Lower leg skin (tissue), 4 donors: ENCODE results near the gene CYP27B1. TPM values are rescaled to one million over a fixed set of nuclear protein-coding genes. Genes with fewer than 3 reads are reported as not detected.
"Not testable (repeated sequence)": the region's sequence is repeated elsewhere in the genome, so short reads cannot be mapped to it uniquely, and the experiment has no call there.

Experiments used
- DNase-seq, 2 donors: peaks; one replicate each; pipeline ENCODE4 v3.0.0-alpha.2; 2019; ENCODE audit warnings: low spot score in 2 of 2
- H3K4me3 ChIP-seq: fragments of 200-600 bp; sonication (generic); 2 replicates; pipeline ENCODE4 v1.5.1; 2017; ENCODE audit warnings: mild to moderate bottlenecking, low read depth; ENCODE audit not compliant: poor library complexity, severe bottlenecking
- POLR2A ChIP-seq, 2 donors: fragments of 450-650 bp; IDR thresholded peaks; one replicate each; pipeline ENCODE4 v1.6.1; 2016 to 2017; ENCODE audit warnings: antibody characterized with exemption in 2 of 2, mild to moderate bottlenecking in 1 of 2, moderate library complexity in 1 of 2
- WGBS, 2 donors: methylation state at CpG; one replicate each; pipeline ENCODE4 v1.1.5; 2018; 5-methylcytosine and 5-hydroxymethylcytosine counted together
- intact Hi-C: fragments of 100-400 bp; cut with DNase I; formaldehyde crosslinking; loops from one replicate; pipeline ENCODE4 v1.15.0; 2023; ENCODE audit warnings: low total_unique reads
- total RNA-seq, 4 donors: library from RNA; depleted of rRNA; stranded (reverse); fragments of >200 nt; gene quantifications; one replicate each; pipeline ENCODE4 v1.1.0, GENCODE V29; 2016
- TF ChIP-seq, protein P1 (sequence below), 3 donors: fragments of 450-650 bp; IDR thresholded peaks; one replicate each; pipeline ENCODE4 v1.5.1; 2016; ENCODE audit warnings: antibody characterized with exemption in 3 of 3, mild to moderate bottlenecking in 3 of 3, moderate library complexity in 2 of 3

Gene CYP27B1
- total RNA-seq, 4 donors from 2014 or later: 0.72 to 6.4 (median 1.7) TPM

DNA sequence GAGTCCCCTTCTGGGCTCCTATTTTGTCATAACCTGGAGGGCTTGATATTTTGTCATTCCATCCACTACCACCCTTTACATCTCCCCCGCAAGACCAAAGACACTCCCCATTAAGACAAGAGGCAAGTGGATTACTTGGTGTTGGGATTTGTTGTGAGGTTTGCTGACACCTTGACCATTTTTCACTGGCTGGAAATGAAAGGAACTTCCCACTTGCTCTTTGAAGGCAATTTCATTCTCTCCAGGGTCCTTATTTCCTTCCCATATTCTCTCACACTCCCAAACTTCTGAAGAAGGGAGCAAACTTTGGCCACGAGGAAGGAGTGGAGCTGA, 43.3 kb downstream of the CYP27B1 start:
- intact Hi-C loops: no loop called here
- H3K4me3 ChIP-seq: no peak overlapping the region
- 58 to 72% methylated on average over 2 of the region's 2 CpGs for whole genome bisulfite sequencing, 2 donors
- TF ChIP-seq POLR2A (IDR thresholded peaks at IDR 0.05): no peak
- TF ChIP-seq, protein P1, sequence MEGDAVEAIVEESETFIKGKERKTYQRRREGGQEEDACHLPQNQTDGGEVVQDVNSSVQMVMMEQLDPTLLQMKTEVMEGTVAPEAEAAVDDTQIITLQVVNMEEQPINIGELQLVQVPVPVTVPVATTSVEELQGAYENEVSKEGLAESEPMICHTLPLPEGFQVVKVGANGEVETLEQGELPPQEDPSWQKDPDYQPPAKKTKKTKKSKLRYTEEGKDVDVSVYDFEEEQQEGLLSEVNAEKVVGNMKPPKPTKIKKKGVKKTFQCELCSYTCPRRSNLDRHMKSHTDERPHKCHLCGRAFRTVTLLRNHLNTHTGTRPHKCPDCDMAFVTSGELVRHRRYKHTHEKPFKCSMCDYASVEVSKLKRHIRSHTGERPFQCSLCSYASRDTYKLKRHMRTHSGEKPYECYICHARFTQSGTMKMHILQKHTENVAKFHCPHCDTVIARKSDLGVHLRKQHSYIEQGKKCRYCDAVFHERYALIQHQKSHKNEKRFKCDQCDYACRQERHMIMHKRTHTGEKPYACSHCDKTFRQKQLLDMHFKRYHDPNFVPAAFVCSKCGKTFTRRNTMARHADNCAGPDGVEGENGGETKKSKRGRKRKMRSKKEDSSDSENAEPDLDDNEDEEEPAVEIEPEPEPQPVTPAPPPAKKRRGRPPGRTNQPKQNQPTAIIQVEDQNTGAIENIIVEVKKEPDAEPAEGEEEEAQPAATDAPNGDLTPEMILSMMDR (IDR thresholded peaks at IDR 0.05): no peak
- DNase-seq: no peak

DNA sequence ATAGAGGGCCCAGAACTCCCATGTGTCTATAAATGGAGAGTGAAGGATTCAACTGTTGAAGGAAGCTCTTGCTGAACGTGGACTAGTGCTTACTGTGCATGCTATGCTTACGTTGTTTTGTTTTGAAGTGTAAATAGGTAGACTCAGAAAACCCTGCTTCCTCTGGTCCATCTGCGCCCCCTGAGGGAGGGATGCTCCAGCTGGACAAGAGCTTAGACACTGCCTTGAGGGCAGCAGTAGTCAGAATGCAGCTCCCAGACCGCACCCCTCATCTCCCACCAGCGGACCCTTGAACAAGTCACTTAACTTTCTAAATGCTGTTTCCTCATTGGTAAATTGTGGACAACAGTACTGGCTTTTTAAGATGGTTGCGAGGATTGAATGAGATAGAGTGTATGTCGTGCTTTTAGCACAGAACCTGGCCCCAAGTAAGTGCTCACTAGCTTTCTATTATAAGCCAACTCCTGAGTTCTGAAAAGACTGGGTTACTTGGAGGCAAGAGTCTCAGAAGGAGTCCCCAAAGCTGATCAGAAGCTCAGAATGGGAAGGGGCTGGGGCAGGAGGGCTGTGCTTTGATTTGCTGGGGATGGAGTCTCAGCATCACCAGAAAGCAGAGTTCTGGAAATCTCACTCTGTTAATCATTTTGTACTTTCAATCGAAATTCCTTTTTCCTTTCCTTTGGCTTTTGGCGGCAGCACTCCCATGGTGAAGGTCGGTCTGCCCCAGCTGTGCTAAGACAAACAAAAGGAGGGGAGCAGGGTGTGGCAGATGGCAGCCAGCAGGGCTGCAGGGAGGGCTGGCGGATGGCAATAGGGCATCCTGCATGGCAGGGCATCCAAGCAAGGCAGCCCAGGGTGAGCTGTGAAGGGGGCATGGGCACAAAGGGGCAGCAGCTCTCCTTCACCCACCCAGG, 43.9 kb downstream of the CYP27B1 start:
- H3K4me3 ChIP-seq: no peak overlapping the region
- peak in 1 of 2 donors; percentile 68 for DNase-seq
- 60 to 61% methylated on average over 11 of the region's 11 CpGs for WGBS, 2 donors
- TF ChIP-seq, protein P1 (IDR thresholded peaks at IDR 0.05): no peak
- TF ChIP-seq POLR2A (IDR thresholded peaks at IDR 0.05): no peak
- intact Hi-C loops: no loop called here

DNA sequence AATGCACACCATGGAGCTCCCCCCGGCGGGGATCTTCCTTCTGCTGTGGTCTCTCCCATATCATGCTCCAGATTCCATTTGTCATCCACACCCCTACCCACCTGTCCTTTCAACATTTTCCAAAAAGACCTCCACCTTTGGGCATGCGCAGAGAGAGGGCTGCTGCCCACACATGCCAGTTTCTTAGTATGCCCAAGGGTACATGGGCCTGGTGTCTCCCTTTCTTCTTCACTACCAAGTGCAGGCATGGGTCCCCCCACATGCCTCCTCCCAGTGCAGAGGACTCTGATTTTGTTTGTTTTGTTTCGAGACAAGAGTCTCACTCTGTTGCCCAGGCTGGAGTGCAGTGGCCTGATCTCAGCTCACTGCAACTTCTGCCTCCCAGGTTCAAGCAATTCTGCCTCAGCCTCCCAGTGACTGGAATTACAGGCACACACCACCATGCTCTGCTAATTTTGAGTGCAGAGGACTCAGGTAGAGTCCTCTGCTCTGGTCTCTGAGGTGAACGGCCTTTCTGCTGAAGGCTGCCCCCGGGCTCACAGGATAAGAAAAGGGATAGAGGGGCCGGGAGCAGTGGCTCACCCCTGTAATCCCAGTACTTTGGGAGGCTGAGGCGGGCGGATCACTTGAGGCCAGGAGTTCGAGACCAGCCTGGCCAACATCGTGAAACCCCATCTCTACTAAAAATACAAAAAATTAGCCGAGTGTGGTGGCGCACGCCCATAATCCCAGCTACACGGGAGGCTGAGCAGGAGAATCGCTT, 44.9 kb downstream of the CYP27B1 start:
- WGBS, 2 donors: 93 to 96% methylated on average over 16 of the region's 16 CpGs
- DNase-seq: peak in 1 of 2 donors; percentile 75
- intact Hi-C loops, H3K4me3 ChIP-seq: not testable (repeated sequence)

DNA sequence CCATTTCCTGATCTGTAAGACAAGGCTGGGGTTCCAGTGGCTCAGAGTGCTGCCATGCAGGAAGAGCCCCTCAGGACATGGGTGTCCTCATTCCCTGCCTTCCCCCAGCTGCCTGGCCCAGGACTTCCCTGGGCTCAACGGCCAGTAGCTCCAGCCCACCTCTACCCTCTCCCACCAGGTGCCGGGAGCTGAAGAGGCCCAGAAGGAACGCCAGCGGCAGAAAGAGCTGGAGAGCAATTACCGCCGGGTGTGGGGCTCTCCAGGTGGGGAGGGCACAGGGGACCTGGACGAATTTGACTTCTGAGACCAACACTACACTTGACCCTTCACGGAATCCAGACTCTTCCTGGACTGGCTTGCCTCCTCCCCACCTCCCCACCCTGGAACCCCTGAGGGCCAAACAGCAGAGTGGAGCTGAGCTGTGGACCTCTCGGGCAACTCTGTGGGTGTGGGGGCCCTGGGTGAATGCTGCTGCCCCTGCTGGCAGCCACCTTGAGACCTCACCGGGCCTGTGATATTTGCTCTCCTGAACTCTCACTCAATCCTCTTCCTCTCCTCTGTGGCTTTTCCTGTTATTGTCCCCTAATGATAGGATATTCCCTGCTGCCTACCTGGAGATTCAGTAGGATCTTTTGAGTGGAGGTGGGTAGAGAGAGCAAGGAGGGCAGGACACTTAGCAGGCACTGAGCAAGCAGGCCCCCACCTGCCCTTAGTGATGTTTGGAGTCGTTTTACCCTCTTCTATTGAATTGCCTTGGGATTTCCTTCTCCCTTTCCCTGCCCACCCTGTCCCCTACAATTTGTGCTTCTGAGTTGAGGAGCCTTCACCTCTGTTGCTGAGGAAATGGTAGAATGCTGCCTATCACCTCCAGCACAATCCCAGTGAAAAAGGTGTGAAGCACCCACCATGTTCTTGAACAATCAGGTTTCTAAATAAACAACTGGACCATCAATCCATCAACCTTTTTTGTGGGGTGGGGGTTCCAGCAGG, 46.0 kb downstream of the CYP27B1 start:
- H3K4me3 ChIP-seq: no peak overlapping the region
- TF ChIP-seq POLR2A (IDR thresholded peaks at IDR 0.05): no peak
- TF ChIP-seq, protein P1 (IDR thresholded peaks at IDR 0.05): no peak
- 83 to 89% methylated on average over 11 of the region's 11 CpGs for WGBS, 2 donors
- DNase-seq: peak in 1 of 2 donors; percentile 82
- intact Hi-C loops: no loop called here

DNA sequence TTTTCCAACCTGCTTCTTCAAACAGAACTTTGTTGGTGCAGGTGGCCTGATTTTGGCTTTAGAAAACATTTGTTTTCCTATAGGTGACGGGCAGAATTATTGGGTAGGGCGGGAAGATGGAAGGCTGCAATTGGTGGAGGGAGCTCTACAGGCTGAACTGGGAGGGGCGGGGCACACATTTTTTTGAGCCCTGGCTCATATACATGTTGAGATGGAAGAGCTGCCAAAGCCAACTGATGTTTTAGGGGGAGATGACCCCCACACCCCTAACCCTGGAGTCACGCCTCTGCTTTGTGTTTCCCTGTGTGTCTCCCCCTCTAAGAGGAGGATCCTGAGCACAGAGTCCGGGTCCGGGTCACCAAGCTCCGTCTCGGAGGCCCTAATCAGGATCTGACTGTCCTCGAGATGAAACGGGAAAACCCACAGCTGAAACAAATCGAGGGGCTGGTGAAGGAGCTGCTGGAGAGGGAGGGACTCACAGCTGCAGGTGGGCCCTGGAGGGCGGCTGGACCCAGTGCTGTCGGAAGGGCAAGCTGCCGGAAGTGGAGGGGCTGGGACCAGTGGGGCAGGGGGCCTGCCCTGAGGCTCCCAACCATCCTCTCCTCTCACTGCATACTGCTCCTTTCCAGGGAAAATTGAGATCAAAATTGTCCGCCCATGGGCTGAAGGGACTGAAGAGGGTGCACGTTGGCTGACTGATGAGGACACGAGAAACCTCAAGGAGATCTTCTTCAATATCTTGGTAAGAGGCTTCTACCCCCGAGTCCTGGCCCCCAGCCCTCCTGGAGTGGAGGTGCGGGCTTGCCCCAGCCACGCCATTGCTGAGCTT, 46.9 kb downstream of the CYP27B1 start:
- 90 to 91% methylated on average over 20 of the region's 20 CpGs for WGBS, 2 donors
- H3K4me3 ChIP-seq: no peak overlapping the region
- intact Hi-C loops: no loop called here
- TF ChIP-seq, protein P1 (IDR thresholded peaks at IDR 0.05): no peak
- TF ChIP-seq POLR2A (IDR thresholded peaks at IDR 0.05): no peak
- peak in 1 of 2 donors; percentile 49 for DNase-seq
